Osteoblast (primary cell): ENCODE results near the gene MRPL53. TPM values are rescaled to one million over a fixed set of nuclear protein-coding genes. Genes with fewer than 3 reads are reported as not detected.
A peak's percentile ranks its signal among the peaks of the same experiment; 100 is the strongest.

ENCODE experiments used
- DNase-seq: peaks from one replicate; pipeline ENCODE4 v3.0.0; 2011; ENCODE audit warnings: low spot score, mixed read lengths; ENCODE audit not compliant: insufficient read length; ENCODE audit errors: missing footprints
- H2AFZ ChIP-seq: 2 replicates; pipeline ENCODE4 v1.6.0; 2011; ENCODE audit warnings: mild to moderate bottlenecking, low read length
- H3K27ac ChIP-seq: 2 replicates; pipeline ENCODE4 v1.5.1; 2011; ENCODE audit warnings: mild to moderate bottlenecking, low read depth, low read length, moderate library complexity
- H3K27me3 ChIP-seq: 2 replicates; pipeline ENCODE4 v1.6.0; 2012; ENCODE audit warnings: mild to moderate bottlenecking, control low read depth, inconsistent platforms, low read length, moderate library complexity; ENCODE audit not compliant: insufficient read depth
- H3K36me3 ChIP-seq: 2 replicates; pipeline ENCODE4 v1.5.1; 2011; ENCODE audit warnings: mild to moderate bottlenecking, low read length, control low read depth, moderate library complexity; ENCODE audit not compliant: insufficient read depth
- H3K4me1 ChIP-seq: 2 replicates; pipeline ENCODE4 v1.5.1; 2011; ENCODE audit warnings: mild to moderate bottlenecking, low read length, control low read depth, moderate library complexity; ENCODE audit not compliant: insufficient read depth
- H3K4me2 ChIP-seq: 2 replicates; pipeline ENCODE4 v1.6.0; 2011; ENCODE audit warnings: mild to moderate bottlenecking, low read length; ENCODE audit not compliant: insufficient read depth
- H3K4me3 ChIP-seq: fragments of 200-600 bp; sonication (generic); 3 replicates; pipeline ENCODE4 v1.5.1; 2012; ENCODE audit warnings: mild to moderate bottlenecking, low read length, inconsistent platforms; ENCODE audit not compliant: insufficient read depth
- H3K79me2 ChIP-seq: 2 replicates; pipeline ENCODE4 v1.6.0; 2012; ENCODE audit warnings: mild to moderate bottlenecking, low read length, control low read depth, inconsistent platforms; ENCODE audit not compliant: insufficient read depth
- H3K9me3 ChIP-seq: 2 replicates; pipeline ENCODE4 v1.5.1; 2011; ENCODE audit warnings: low read depth, low read length, control low read depth
- H4K20me1 ChIP-seq: 2 replicates; pipeline ENCODE4 v1.6.0; 2012; ENCODE audit warnings: mild to moderate bottlenecking, low read length, control low read depth; ENCODE audit not compliant: insufficient read depth
- total RNA-seq: library from RNA; depleted of rRNA; stranded (reverse); fragments of >200 nt; gene quantifications from 2 replicates; pipeline ENCODE4 v1.2.3, GENCODE V29; 2012
- TF ChIP-seq, protein P1 (sequence below): IDR thresholded peaks from 2 replicates; pipeline ENCODE4 v1.5.1; 2011; ENCODE audit warnings: mild to moderate bottlenecking, low read depth, low read length, moderate library complexity; ENCODE audit errors: extremely low read depth

Gene MRPL53
- total RNA-seq, 1 donor, result 23.5 TPM

DNA sequence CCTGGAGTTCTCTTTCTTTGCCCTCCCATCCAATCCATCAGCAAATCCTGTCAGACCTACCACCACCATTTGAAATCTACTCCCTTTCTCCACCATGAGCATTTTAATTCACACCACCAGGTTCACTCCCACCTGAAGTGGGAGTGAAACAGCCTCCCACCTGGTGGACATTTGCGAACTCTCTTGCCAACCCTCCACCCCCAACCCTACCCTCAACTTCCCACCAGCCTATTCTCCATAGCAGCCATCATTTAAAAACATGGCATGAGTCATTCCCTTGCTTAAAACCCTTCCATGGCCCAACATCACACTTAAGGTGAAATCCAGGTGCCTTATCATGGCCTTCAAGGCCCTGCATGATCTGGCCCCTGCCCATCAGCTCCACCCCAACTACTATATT is 34.2 kb downstream of the MRPL53 start:
- Histone ChIP-seq H3K36me3 (no peaks in the 10 kb centered on the region), H4K20me1 (peaks cover 5% of the 10 kb centered on the region), H3K4me1 (peaks cover 13% of the 10 kb centered on the region), H3K4me3 (no peak overlapping the region), H3K4me2 (no peak overlapping the region), H3K27me3 (peaks cover 16% of the 10 kb centered on the region), H3K27ac (no peak overlapping the region), H3K79me2 (peaks cover 26% of the 10 kb centered on the region), H2AFZ (no peak overlapping the region), H3K9me3 (no peaks in the 10 kb centered on the region)
- DNase-seq, result peak; percentile 61
- TF ChIP-seq, protein P1, sequence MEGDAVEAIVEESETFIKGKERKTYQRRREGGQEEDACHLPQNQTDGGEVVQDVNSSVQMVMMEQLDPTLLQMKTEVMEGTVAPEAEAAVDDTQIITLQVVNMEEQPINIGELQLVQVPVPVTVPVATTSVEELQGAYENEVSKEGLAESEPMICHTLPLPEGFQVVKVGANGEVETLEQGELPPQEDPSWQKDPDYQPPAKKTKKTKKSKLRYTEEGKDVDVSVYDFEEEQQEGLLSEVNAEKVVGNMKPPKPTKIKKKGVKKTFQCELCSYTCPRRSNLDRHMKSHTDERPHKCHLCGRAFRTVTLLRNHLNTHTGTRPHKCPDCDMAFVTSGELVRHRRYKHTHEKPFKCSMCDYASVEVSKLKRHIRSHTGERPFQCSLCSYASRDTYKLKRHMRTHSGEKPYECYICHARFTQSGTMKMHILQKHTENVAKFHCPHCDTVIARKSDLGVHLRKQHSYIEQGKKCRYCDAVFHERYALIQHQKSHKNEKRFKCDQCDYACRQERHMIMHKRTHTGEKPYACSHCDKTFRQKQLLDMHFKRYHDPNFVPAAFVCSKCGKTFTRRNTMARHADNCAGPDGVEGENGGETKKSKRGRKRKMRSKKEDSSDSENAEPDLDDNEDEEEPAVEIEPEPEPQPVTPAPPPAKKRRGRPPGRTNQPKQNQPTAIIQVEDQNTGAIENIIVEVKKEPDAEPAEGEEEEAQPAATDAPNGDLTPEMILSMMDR, result no peak

DNA sequence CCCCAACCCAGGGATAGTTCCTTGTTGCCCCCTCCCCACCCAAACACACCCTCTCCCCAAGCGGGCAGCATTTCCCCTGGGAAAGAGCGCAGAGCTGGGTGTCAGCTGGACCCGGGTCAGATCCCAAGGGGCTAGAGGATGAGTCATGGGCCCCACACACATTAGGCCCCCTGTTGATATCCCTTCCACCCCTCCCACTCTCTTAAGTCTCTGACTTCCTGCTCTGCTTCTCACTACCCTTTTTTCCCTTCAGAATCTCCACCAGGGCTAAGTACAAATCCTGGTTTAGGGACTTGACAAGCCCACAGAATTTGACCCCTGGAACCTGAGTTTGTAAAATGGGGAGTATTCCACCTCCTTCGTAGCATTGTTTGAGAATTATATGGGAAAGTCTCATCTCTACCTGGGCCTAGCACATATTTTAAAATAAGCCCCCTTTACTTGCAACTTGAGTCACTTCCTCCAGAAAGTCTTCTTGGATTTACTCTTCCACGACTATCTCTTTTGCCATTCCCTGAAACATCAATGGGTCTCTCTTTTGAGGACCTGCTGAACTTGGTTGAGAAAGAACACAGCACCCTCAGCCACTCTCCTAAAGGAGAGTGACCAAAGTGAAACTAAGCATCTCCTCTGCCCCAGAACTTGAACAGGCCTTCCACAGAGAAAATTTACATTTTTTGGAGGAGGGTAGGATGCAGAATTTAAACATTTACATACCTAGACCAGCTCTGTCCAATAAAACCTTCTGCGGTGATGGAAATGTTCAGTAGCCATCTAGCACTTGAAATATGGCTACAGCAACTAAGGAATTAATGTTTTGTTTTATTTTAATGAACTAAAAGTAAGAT is 35.4 kb downstream of the MRPL53 start:
- Histone ChIP-seq H3K36me3 (no peaks in the 10 kb centered on the region), H3K27me3 (peaks cover 11% of the 10 kb centered on the region), H2AFZ (no peak overlapping the region), H4K20me1 (peaks cover 5% of the 10 kb centered on the region), H3K27ac (no peak overlapping the region), H3K9me3 (no peaks in the 10 kb centered on the region), H3K4me2 (no peak overlapping the region), H3K4me3 (no peak overlapping the region), H3K4me1 (peaks cover 13% of the 10 kb centered on the region), H3K79me2 (peaks cover 26% of the 10 kb centered on the region)
- TF ChIP-seq, protein P1, result no peak
- peak; percentile 71 for DNase-seq

DNA sequence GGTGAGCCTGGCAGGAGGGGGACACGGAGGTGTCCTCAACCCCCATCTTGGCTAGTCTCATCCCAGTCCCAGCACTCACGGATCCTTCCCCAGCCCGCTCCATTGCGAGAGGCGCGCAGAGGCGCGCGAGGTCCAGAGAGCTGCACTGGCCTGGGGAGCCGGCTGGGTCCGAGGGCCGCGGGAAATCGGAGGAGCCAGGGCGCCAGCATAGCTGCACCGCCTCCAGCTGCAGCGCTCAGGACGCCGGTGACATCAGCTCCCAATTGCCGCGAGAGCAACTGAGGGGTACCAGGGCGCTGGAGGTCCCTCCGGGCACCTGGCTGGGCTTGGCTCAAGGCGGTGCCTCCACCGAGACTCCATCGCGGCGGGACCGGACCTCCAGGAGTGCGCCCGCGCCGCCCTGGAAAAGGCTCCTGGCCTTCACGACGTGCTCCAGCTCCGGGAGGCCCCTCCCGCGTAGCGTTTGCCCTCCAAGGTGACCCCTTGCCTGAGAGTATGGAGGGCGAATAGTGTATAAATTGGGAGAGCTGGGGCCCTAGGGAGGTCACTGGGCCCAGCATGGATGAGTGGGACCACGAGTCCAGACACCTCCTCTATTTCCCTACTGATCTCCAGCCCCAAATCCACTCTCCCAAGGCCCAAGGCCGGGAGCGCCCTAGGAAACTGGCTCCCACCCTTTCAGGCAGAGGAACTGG is 36.2 kb downstream of the MRPL53 start:
- TF ChIP-seq, protein P1, result no peak
- H3K79me2 ChIP-seq, result peaks cover 26% of the 10 kb centered on the region
- peaks cover 13% of the 10 kb centered on the region for H3K4me1 ChIP-seq
- H3K36me3 ChIP-seq, result peaks cover 4% of the 10 kb centered on the region
- H3K4me3 ChIP-seq, result no peak overlapping the region
- H2AFZ ChIP-seq, result no peak overlapping the region
- H3K27ac ChIP-seq, result no peak overlapping the region
- peaks cover 5% of the 10 kb centered on the region for H4K20me1 ChIP-seq
- DNase-seq, result peak; percentile 76
- peaks cover 4% of the 10 kb centered on the region for H3K27me3 ChIP-seq
- H3K4me2 ChIP-seq, result no peak overlapping the region
- no peaks in the 10 kb centered on the region for H3K9me3 ChIP-seq

DNA sequence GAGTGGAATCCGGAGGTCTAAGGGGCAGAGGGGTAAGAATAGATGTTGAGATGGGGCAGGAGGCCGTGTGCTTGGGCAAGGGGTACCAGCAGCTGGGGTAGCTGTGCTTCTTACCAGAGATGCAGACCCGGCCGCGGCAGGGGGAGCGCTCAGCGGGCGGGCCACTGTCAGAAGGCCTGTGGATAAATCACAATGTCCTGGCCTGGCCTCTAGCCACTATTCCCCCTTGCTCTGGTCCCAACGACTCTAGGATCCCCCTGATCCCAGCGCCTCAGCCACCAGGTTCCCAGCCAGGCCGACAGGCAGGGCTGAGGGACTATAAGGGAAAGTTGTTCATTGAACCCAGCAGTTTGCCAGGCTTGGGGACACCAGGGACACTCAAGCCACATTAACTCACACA is 42.0 kb downstream of the MRPL53 start:
- peak; percentile 54 for DNase-seq
- Histone ChIP-seq H3K4me2 (no peak overlapping the region), H3K27me3 (no peaks in the 10 kb centered on the region), H3K4me1 (no peaks in the 10 kb centered on the region), H3K79me2 (no peaks in the 10 kb centered on the region), H3K9me3 (no peaks in the 10 kb centered on the region), H4K20me1 (peaks cover 7% of the 10 kb centered on the region), H2AFZ (no peak overlapping the region), H3K27ac (no peak overlapping the region), H3K4me3 (no peak overlapping the region), H3K36me3 (peaks cover 35% of the 10 kb centered on the region)
- TF ChIP-seq, protein P1, result no peak
